ENCODE measurements around the gene R3HDM2. TPM values are rescaled to one million over a fixed set of nuclear protein-coding genes. Genes with fewer than 3 reads are reported as not detected.

Gene R3HDM2
- total RNA-seq, 1 donor from 2014 or later = 86.8 TPM

DNA sequence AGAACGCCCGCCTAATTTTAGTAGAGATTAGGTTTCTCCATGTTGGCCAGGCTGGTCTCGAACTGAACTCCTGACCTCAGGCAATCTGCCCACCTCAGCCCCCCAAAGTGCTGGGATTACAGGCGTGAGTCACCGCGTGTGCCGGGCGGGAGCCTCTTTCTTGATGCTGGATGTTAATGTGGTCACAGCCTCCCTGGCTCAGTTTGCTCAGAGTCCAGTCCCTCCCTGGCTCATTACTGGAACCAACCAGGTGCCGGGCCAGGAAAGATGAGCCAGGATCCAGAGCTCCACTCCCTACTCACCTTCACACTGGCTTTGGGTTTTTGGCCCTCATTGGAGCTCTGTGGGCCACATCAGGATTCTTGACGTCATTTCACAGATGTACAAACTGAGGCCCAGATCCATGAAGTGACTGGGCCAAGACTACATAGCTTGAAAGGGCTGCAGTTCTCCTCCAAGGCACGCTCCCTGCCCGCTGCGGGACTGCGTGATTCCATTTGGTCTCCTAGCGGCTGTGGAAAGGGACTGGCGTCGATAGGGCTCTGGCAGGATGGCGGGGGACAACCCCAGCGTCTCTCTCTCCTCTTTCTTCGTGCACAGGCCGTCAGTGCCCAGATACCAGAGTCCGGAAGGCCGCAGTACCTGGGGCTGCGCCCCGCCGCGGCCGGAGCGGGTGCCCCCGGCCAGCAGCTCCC, 206.4 kb downstream of the R3HDM2 start:
- H3K27ac Mint-ChIP-seq = no peak overlapping the region
- H3K4me3 Mint-ChIP-seq (ENCODE audit: low read depth) = no peak overlapping the region
- no peaks in the 10 kb centered on the region for H3K36me3 Mint-ChIP-seq (ENCODE audit: insufficient read depth)
- H3K9me3 Mint-ChIP-seq (ENCODE audit: low read depth) = no peaks in the 10 kb centered on the region
- peaks cover 69% of the 10 kb centered on the region for H3K27me3 Mint-ChIP-seq
- peaks cover 42% of the 10 kb centered on the region for H3K4me1 Mint-ChIP-seq (ENCODE audit: low read depth)
- DNase-seq (ENCODE audit: low spot score, unreplicated experiment) = no peak
- TF ChIP-seq, protein P1, sequence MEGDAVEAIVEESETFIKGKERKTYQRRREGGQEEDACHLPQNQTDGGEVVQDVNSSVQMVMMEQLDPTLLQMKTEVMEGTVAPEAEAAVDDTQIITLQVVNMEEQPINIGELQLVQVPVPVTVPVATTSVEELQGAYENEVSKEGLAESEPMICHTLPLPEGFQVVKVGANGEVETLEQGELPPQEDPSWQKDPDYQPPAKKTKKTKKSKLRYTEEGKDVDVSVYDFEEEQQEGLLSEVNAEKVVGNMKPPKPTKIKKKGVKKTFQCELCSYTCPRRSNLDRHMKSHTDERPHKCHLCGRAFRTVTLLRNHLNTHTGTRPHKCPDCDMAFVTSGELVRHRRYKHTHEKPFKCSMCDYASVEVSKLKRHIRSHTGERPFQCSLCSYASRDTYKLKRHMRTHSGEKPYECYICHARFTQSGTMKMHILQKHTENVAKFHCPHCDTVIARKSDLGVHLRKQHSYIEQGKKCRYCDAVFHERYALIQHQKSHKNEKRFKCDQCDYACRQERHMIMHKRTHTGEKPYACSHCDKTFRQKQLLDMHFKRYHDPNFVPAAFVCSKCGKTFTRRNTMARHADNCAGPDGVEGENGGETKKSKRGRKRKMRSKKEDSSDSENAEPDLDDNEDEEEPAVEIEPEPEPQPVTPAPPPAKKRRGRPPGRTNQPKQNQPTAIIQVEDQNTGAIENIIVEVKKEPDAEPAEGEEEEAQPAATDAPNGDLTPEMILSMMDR (IDR thresholded peaks at IDR 0.05; ENCODE audit: unreplicated experiment) = no peak

DNA sequence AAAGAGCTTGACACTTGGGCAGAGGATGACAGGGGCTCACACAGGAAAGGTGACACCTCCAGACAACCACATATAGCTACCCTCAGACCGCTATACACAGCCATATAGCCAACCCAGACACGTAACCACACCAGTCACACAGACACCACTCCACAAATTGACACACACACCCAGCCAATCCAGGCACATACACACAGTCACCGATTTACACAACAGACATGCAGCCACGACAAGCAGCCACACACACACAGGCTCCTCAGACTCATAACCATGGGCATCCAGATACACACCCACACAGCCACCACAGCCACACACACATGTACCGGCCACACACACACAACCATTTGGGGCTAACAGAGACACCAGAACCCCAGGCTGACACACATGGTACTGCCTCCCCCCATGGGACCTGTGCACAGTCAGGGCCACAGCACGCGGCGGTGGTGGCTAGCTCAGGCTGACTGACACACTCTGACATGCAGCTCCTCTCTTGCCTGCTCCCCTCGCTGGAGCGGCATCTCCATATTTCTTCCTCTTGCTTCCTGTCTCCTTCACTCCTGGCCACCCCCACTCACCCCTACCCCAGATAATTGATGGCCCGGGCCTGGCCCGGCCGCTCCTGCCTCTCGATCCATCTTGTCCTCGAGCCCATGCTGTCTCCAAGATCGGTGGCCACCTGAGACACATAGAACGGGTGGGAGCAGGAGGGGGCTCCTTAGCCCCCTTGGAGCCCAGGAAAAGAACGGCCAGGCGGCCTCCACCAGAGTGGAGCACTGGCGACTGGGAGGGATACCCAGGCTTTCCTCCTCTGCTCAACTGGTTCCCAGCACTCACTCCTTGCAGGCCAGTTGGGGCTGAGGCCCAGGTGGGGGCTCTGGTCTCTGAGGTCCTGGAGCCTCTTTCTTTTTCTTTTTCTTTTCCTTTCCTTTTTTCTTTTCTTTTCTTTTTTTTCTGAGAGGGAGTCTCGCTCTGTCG, 207.4 kb downstream of the R3HDM2 start:
- TF ChIP-seq, protein P1 (IDR thresholded peaks at IDR 0.05; ENCODE audit: unreplicated experiment) = no peak
- Mint-ChIP-seq H3K4me3 (ENCODE audit: low read depth) (no peak overlapping the region), H3K36me3 (ENCODE audit: insufficient read depth) (no peaks in the 10 kb centered on the region), H3K9me3 (ENCODE audit: low read depth) (no peaks in the 10 kb centered on the region), H3K4me1 (ENCODE audit: low read depth) (peaks cover 45% of the 10 kb centered on the region), H3K27me3 (peaks cover 79% of the 10 kb centered on the region), H3K27ac (peak overlapping the region; percentile 6)
- DNase-seq (ENCODE audit: low spot score, unreplicated experiment) = no peak

DNA sequence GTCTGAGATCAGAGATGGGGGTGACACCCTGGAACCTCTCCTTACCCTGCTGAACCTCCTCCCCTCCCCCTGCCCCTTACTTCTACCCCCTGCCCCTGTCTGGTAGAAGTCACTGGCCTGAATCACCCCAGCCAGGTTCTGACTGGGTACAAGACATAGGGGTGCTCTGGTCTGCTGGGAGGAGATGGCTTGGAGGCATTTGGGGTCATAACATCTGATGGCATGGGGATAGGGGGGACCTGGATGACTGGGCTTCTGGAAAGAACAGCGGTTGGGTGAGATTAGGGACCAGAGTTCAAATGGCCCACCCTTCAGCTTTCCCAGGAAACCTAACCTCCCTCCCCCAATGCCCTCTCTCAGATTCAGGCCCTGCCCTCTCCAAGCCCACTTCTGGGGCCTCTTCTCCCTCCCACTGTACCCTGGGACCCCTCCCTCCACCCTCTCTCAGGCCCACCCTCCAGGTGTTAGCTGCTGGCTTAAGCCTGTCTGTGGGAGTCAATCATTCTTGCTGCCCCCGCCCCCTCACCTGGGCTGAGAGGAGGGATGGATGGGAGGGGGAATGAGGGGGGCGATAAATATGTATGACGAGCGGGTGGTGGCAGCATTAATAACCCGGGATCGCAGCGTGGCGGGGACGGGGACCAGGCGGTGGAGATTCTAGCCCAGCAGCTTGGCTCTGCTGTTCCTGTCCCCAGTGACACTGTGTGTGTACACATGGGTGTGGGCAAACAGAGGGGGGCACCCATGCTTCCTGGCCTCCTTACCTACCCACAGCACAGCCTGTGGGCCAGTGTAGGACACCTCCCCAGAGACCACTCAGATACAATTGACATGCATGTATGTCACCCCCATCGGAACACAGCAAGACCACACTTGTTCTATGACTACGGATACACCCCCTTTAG, 208.3 kb downstream of the R3HDM2 start:
- Mint-ChIP-seq H3K4me3 (ENCODE audit: low read depth) (no peak overlapping the region), H3K27me3 (peaks cover 88% of the 10 kb centered on the region), H3K9me3 (ENCODE audit: low read depth) (no peaks in the 10 kb centered on the region), H3K36me3 (ENCODE audit: insufficient read depth) (no peaks in the 10 kb centered on the region), H3K27ac (no peak overlapping the region), H3K4me1 (ENCODE audit: low read depth) (peaks cover 42% of the 10 kb centered on the region)
- DNase-seq (ENCODE audit: low spot score, unreplicated experiment) = no peak
- TF ChIP-seq, protein P1 (IDR thresholded peaks at IDR 0.05; ENCODE audit: unreplicated experiment) = no peak

DNA sequence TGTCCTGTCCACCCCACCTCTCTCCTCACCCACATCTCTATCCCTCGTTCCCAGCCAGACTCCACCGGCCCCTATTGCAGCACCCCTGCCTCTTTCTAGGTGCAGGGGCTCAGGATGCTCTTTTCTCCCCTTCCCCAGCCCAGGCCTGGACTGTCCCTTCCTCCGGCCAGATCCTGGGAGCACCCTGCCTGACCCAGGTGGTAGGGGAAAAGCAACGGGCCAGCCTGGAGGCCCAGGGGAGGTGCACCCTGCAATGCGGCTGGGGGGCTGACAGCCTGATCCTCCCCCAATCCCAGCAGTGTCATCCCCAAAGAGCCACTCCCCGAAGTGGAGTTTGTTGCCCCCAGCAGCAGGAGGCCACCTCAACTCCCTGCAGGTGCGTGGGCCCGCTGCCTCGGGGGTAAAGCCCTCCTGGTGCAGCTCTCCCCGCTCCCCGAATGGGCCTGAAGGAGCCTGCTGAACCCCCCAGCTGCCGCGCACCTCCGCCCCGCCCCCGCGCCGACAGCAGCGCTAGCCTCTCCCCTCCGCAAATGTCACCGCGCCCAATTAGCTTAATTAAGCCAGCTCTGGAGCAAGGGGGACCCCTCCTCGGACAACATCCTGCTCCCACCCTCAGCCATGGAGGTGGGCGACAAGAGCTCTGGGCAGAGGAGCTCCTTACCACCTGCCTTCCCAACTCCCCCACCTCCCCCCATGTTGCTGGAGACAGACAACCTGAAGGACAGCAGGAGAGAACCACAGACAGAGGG, 209.5 kb downstream of the R3HDM2 start:
- Mint-ChIP-seq H3K4me3 (ENCODE audit: low read depth) (no peak overlapping the region), H3K27me3 (peaks cover 86% of the 10 kb centered on the region), H3K9me3 (ENCODE audit: low read depth) (no peaks in the 10 kb centered on the region), H3K36me3 (ENCODE audit: insufficient read depth) (no peaks in the 10 kb centered on the region), H3K4me1 (ENCODE audit: low read depth) (peaks cover 38% of the 10 kb centered on the region), H3K27ac (no peak overlapping the region)
- TF ChIP-seq, protein P1 (IDR thresholded peaks at IDR 0.05; ENCODE audit: unreplicated experiment) = no peak
- no peak for DNase-seq (ENCODE audit: low spot score, unreplicated experiment)

Measured in progenitor cell of endocrine pancreas (in vitro differentiated cells).